Hepatocyte (in vitro differentiated cells): ENCODE data around the gene AIRE. TPM values are rescaled to one million over a fixed set of nuclear protein-coding genes. Genes with fewer than 3 reads are reported as not detected.

Source experiments
- DNase-seq: peaks from one replicate; pipeline ENCODE4 v3.0.0-alpha.2; 2016; ENCODE audit warnings: low spot score
- H2AFZ ChIP-seq: fragments of 200-600 bp; sonication (generic); 2 replicates; pipeline ENCODE4 v1.6.0; 2016; ENCODE audit warnings: antibody characterized with exemption, mild to moderate bottlenecking
- H3K27ac ChIP-seq: fragments of 200-600 bp; sonication (generic); 2 replicates; pipeline ENCODE4 v1.5.1; 2016; ENCODE audit warnings: mild to moderate bottlenecking
- H3K27me3 ChIP-seq: fragments of 200-600 bp; sonication (generic); 2 replicates; pipeline ENCODE4 v1.6.1; 2016
- H3K36me3 ChIP-seq: fragments of 200-600 bp; sonication (generic); replicated peaks from 2 replicates; pipeline ENCODE4 v1.5.1; 2016; ENCODE audit warnings: low read depth; ENCODE audit not compliant: insufficient read depth
- H3K4me1 ChIP-seq: fragments of 200-600 bp; sonication (generic); 2 replicates; pipeline ENCODE4 v1.5.1; 2016; ENCODE audit warnings: mild to moderate bottlenecking, moderate library complexity; ENCODE audit not compliant: insufficient read depth
- H3K4me2 ChIP-seq: fragments of 200-600 bp; sonication (generic); 2 replicates; pipeline ENCODE4 v1.6.0; 2016
- H3K4me3 ChIP-seq: fragments of 200-600 bp; sonication (generic); 2 replicates; pipeline ENCODE4 v1.5.1; 2016; ENCODE audit warnings: mild to moderate bottlenecking
- H3K79me2 ChIP-seq: fragments of 200-600 bp; sonication (generic); 2 replicates; pipeline ENCODE4 v1.6.0; 2017; ENCODE audit warnings: mild to moderate bottlenecking
- H3K9me2 ChIP-seq: fragments of 200-600 bp; sonication (generic); replicated peaks from 2 replicates; pipeline ENCODE4 v1.6.0; 2017; ENCODE audit warnings: mild to moderate bottlenecking; ENCODE audit not compliant: insufficient read depth
- H3K9me3 ChIP-seq: fragments of 200-600 bp; sonication (generic); 2 replicates; pipeline ENCODE4 v1.5.1; 2016; ENCODE audit warnings: low read depth, mild to moderate bottlenecking
- H4K20me1 ChIP-seq: fragments of 200-600 bp; sonication (generic); 2 replicates; pipeline ENCODE4 v1.6.0; 2016; ENCODE audit warnings: mild to moderate bottlenecking; ENCODE audit not compliant: insufficient read depth, poor library complexity, severe bottlenecking
- CTCF ChIP-seq: fragments of 200-600 bp; sonication (generic); IDR thresholded peaks from 2 replicates; pipeline ENCODE4 v1.5.1; 2016; ENCODE audit warnings: antibody characterized with exemption, mild to moderate bottlenecking; ENCODE audit not compliant: poor library complexity
- EZH2 ChIP-seq: fragments of 200-600 bp; sonication (generic); IDR thresholded peaks from 2 replicates; pipeline ENCODE4 v1.6.1; 2016; ENCODE audit warnings: antibody characterized with exemption, mild to moderate bottlenecking, borderline replicate concordance
- EZH2phosphoT487 ChIP-seq: fragments of 200-600 bp; sonication (generic); IDR thresholded peaks from one replicate; pipeline ENCODE4 v1.6.1; 2018; ENCODE audit warnings: antibody characterized with exemption, mild to moderate bottlenecking, low read depth, moderate library complexity; ENCODE audit not compliant: unreplicated experiment, severe bottlenecking
- WGBS: methylation state at CpG from one replicate; pipeline ENCODE4 v1.1.6; 2016; ENCODE audit warnings: low lambda C conversion rate; ENCODE audit errors: missing lambda C conversion rate; 5-methylcytosine and 5-hydroxymethylcytosine counted together
- polyA plus RNA-seq: library from polyadenylated mRNA; unstranded; fragments of >200 nt; fragmentation: Nextera tagmentation; extraction: Ambion mirVana; gene quantifications from 2 replicates; pipeline ENCODE4 v1.2.1, GENCODE V29; 2016
- total RNA-seq: library from RNA; depleted of rRNA; stranded (reverse); fragments of >200 nt; gene quantifications from 2 replicates; pipeline ENCODE4 v1.2.3, GENCODE V29; 2014

The AIRE gene
- total and polyA plus RNA-seq, 2 experiments from 2014 or later, result 0.42 to 1.00 TPM

GRCh38 chr21:44253832-44254710 is 31.6 kb upstream of the AIRE start:
- no peaks in the 10 kb centered on the region for H3K27me3 ChIP-seq
- H2AFZ ChIP-seq, result no peak overlapping the region
- no peak overlapping the region for H3K4me3 ChIP-seq
- H3K9me3 ChIP-seq, result no peaks in the 10 kb centered on the region
- H3K4me2 ChIP-seq, result no peak overlapping the region
- 89% methylated on average over 29 of the region's 29 CpGs for whole genome bisulfite sequencing
- no peaks in the 10 kb centered on the region for H4K20me1 ChIP-seq
- H3K36me3 ChIP-seq, result no peaks in the 10 kb centered on the region
- DNase-seq, result peak; percentile 3
- no peak overlapping the region for H3K27ac ChIP-seq
- no peaks in the 10 kb centered on the region for H3K9me2 ChIP-seq
- no peaks in the 10 kb centered on the region for H3K4me1 ChIP-seq
- TF ChIP-seq EZH2phosphoT487, result no peak
- no peak for TF ChIP-seq EZH2
- no peak for TF ChIP-seq CTCF
- no peaks in the 10 kb centered on the region for H3K79me2 ChIP-seq

DNA sequence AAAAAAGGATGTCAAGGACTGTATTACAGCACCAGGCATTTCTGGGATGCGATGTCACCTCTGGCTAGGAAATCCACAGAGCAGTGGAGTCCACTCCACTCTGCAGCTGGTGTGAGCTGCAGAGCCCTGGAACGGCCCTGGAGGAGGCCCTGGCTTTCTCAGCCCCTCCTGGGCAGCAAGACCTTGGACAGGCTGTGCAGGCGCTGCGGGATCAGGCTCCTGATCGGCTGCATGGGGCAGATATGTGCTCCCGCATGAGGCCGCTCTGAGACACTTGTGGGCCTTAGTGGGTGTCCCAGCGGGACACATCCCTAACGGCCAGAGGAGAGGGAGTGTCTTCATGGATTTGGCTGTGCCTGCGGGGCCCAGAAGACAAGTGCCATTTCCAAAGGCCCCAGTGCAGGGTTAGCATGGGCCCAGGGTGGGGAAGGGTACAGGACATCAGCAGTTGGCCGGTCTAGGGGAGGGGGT is 30.1 kb upstream of the AIRE start:
- DNase-seq, result peak; percentile 17
- H3K4me3 ChIP-seq, result no peak overlapping the region
- no peaks in the 10 kb centered on the region for H4K20me1 ChIP-seq
- H3K27ac ChIP-seq, result no peak overlapping the region
- no peaks in the 10 kb centered on the region for H3K79me2 ChIP-seq
- TF ChIP-seq CTCF, result no peak
- TF ChIP-seq EZH2phosphoT487, result no peak
- TF ChIP-seq EZH2, result no peak
- no peaks in the 10 kb centered on the region for H3K36me3 ChIP-seq
- H3K4me2 ChIP-seq, result no peak overlapping the region
- H2AFZ ChIP-seq, result no peak overlapping the region
- 91% methylated on average over 10 of the region's 11 CpGs for WGBS
- H3K9me3 ChIP-seq, result no peaks in the 10 kb centered on the region
- H3K9me2 ChIP-seq, result no peaks in the 10 kb centered on the region
- H3K4me1 ChIP-seq, result no peaks in the 10 kb centered on the region
- no peaks in the 10 kb centered on the region for H3K27me3 ChIP-seq

GRCh38 chr21:44258056-44258725 is 27.5 kb upstream of the AIRE start:
- Histone ChIP-seq H3K27me3 (no peaks in the 10 kb centered on the region), H4K20me1 (no peaks in the 10 kb centered on the region), H3K9me3 (no peaks in the 10 kb centered on the region), H3K4me3 (no peak overlapping the region), H3K27ac (no peak overlapping the region), H3K9me2 (no peaks in the 10 kb centered on the region), H2AFZ (no peak overlapping the region), H3K4me1 (no peaks in the 10 kb centered on the region), H3K4me2 (no peak overlapping the region), H3K36me3 (no peaks in the 10 kb centered on the region), H3K79me2 (no peaks in the 10 kb centered on the region)
- 95% methylated on average over 33 of the region's 34 CpGs for WGBS
- DNase-seq, result no peak
- TF ChIP-seq CTCF (no peak), EZH2 (no peak), EZH2phosphoT487 (no peak)
